Thyroid gland (tissue), 4 donors: Measurements from ENCODE around the gene VPS54. TPM values are rescaled to one million over a fixed set of nuclear protein-coding genes. Genes with fewer than 3 reads are reported as not detected.

Experiments
- DNase-seq, 2 donors: peaks; one replicate each; pipeline ENCODE4 v3.0.0-alpha.2; 2019
- H3K27ac ChIP-seq, 3 donors: fragments of 200-600 bp; sonication (generic); 1 replicate in 2 of 3; 2 replicates in 1 of 3; pipeline ENCODE4 v1.5.1; 2016 to 2019; ENCODE audit warnings: mild to moderate bottlenecking in 1 of 3, moderate library complexity in 1 of 3
- H3K27me3 ChIP-seq: fragments of 200-600 bp; sonication (generic); one replicate; pipeline ENCODE4 v1.5.1; 2019
- H3K36me3 ChIP-seq, 2 donors: fragments of 200-600 bp; sonication (generic); one replicate each; pipeline ENCODE4 v1.5.1; 2016 to 2019
- H3K4me1 ChIP-seq, 2 donors: fragments of 200-600 bp; sonication (generic); one replicate each; pipeline ENCODE4 v1.5.1; 2017 to 2019
- H3K4me3 ChIP-seq, 3 donors: fragments of 200-600 bp; sonication (generic); replicated peaks in 1 of 3; 1 replicate in 2 of 3; 2 replicates in 1 of 3; pipeline ENCODE4 v1.5.1; 2016; ENCODE audit warnings: mild to moderate bottlenecking in 1 of 3
- H3K9me3 ChIP-seq: fragments of 200-600 bp; sonication (generic); one replicate; pipeline ENCODE4 v1.5.1; 2017
- POLR2A ChIP-seq, 2 donors: fragments of 450-650 bp; IDR thresholded peaks; one replicate each; pipeline ENCODE4 v1.6.1; 2017; ENCODE audit warnings: antibody characterized with exemption in 2 of 2, mild to moderate bottlenecking in 2 of 2, moderate library complexity in 1 of 2
- WGBS, 2 donors: methylation state at CpG; one replicate each; pipeline ENCODE4 v1.1.5; 2017; 5-methylcytosine and 5-hydroxymethylcytosine counted together
- intact Hi-C: fragments of 100-400 bp; cut with DNase I; formaldehyde crosslinking; loops from one replicate; pipeline ENCODE4 v1.15.1; 2023
- total RNA-seq, 4 donors: library from RNA; depleted of rRNA; stranded (reverse); fragments of >200 nt; gene quantifications; one replicate each; pipeline ENCODE4 v1.2.3, GENCODE V29; 2016
- TF ChIP-seq, protein P1 (sequence below), 6 experiments: fragments of 200-600 bp in 3 of 6; fragments of 450-650 bp in 3 of 6; sonication (generic) in 3 of 6; IDR thresholded peaks; one replicate each; pipeline ENCODE4 v1.5.1; 2016 to 2019; ENCODE audit warnings: antibody characterized with exemption in 6 of 6, mild to moderate bottlenecking in 2 of 6, inconsistent platforms in 1 of 6, moderate library complexity in 1 of 6

The VPS54 gene
- total RNA-seq, 4 donors from 2014 or later: 34.4 to 40.8 (median 35.9) TPM

DNA sequence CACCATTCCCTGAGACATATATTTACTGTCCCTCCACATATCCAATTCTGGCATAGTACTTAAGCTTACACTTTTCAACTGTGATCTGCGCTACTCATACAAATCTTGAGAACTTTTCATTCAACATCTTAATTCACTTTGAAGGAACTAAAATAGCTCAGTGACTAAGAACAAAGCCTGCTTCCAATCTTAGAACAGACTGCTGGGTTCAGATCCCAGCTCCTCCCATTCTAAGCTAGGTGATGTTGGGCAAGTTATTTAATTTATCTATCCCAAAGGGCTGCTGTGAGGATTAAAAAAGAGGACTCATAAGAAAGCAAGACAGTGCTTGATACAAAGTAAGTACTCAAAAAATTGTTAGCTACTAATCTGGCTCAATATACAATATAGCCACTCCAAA, 119.6 kb downstream of the VPS54 start:
- intact Hi-C loops: no loop called here
- WGBS, 2 donors: 97 to 98% methylated on average over 1 of the region's 1 CpG
- TF ChIP-seq, protein P1, sequence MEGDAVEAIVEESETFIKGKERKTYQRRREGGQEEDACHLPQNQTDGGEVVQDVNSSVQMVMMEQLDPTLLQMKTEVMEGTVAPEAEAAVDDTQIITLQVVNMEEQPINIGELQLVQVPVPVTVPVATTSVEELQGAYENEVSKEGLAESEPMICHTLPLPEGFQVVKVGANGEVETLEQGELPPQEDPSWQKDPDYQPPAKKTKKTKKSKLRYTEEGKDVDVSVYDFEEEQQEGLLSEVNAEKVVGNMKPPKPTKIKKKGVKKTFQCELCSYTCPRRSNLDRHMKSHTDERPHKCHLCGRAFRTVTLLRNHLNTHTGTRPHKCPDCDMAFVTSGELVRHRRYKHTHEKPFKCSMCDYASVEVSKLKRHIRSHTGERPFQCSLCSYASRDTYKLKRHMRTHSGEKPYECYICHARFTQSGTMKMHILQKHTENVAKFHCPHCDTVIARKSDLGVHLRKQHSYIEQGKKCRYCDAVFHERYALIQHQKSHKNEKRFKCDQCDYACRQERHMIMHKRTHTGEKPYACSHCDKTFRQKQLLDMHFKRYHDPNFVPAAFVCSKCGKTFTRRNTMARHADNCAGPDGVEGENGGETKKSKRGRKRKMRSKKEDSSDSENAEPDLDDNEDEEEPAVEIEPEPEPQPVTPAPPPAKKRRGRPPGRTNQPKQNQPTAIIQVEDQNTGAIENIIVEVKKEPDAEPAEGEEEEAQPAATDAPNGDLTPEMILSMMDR (IDR thresholded peaks at IDR 0.05): no peak
- TF ChIP-seq POLR2A (IDR thresholded peaks at IDR 0.05): no peak
- Histone ChIP-seq H3K36me3 (peaks cover 9 to 11% of the 10 kb centered on the region in 2 donors), H3K27ac (no peak overlapping the region), H3K4me3 (no peak overlapping the region), H3K4me1 (no peaks in the 10 kb centered on the region), H3K27me3 (no peaks in the 10 kb centered on the region), H3K9me3 (no peaks in the 10 kb centered on the region)
- DNase-seq: no peak

DNA sequence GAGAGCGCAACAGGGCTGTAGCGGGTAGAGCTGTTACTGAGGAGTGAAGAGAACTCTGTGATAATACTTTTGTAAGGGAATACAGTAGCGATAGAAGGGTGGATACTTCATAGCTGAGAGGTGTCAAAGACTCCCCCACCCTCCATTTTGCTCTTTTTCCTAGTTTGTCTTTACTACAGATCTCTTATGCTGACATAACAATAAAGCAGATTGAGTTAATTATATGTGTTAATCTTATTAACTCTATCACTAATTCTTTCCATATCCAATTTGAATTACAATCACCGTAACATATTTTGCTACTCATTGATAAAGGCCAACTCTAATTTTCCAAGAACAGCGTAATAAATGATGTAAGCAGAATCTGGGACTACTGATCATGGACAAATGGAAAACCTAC, 120.4 kb downstream of the VPS54 start:
- Histone ChIP-seq H3K27ac (no peak overlapping the region), H3K27me3 (no peaks in the 10 kb centered on the region), H3K36me3 (peaks cover 9 to 11% of the 10 kb centered on the region in 2 donors), H3K4me3 (no peak overlapping the region), H3K4me1 (no peaks in the 10 kb centered on the region), H3K9me3 (no peaks in the 10 kb centered on the region)
- no peak for TF ChIP-seq POLR2A (IDR thresholded peaks at IDR 0.05)
- TF ChIP-seq, protein P1 (IDR thresholded peaks at IDR 0.05): no peak
- no peak for DNase-seq
- 95 to 99% methylated on average over 5 of the region's 5 CpGs for WGBS, 2 donors
- intact Hi-C loops: no loop called here

DNA sequence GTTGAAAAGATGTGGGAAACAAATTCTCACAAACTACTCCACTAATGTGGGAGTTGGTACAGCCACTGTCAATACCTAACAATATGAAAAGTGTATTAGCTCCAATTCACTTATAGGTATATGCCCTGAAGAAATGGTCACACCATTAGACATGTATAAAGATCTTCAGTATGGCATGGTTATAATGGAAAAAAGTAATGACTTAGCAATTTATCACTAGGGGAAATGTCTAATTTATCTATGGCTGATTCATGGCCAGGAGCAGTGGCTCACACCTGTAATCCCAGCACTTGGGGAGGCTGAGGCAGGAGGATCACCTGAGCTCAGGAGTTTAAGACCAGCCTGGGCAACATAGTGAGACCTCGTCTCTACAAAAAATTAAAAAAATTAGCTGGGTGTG, 125.1 kb downstream of the VPS54 start:
- no peak for DNase-seq
- no peak overlapping the region for H3K27ac ChIP-seq
- no peaks in the 10 kb centered on the region for H3K9me3 ChIP-seq
- H3K4me1 ChIP-seq: no peaks in the 10 kb centered on the region
- WGBS, 2 donors: 80 to 94% methylated on average over 1 of the region's 1 CpG
- H3K36me3 ChIP-seq: peaks cover 0 to 6% of the 10 kb centered on the region in 2 donors
- H3K4me3 ChIP-seq: no peak overlapping the region
- no peak for TF ChIP-seq POLR2A (IDR thresholded peaks at IDR 0.05)
- TF ChIP-seq, protein P1 (IDR thresholded peaks at IDR 0.05): no peak
- intact Hi-C loops: no loop called here
- no peaks in the 10 kb centered on the region for H3K27me3 ChIP-seq

DNA sequence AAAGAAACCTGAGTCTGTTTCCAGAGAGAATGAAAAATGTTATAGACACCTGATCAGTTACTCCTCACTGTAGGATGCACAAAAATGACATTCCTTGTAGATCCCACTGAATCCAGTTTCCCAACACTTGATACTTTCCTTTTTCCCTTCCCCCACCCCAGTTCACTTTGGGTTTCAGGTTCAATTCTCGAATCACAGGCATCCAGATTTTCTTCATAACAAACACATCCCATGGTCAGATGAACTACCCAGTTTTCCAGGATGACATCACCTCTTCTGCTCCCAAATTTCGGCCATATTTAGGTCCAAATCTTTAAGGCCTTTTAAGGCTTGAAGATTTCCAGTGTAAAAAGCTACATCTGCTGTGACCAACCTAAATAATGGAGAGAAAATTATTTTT, 126.1 kb downstream of the VPS54 start:
- Histone ChIP-seq H3K27ac (no peak overlapping the region), H3K27me3 (no peaks in the 10 kb centered on the region), H3K4me1 (no peaks in the 10 kb centered on the region), H3K9me3 (no peaks in the 10 kb centered on the region), H3K36me3 (peaks cover 0 to 3% of the 10 kb centered on the region in 2 donors), H3K4me3 (no peak overlapping the region)
- DNase-seq: no peak
- no peak for TF ChIP-seq POLR2A (IDR thresholded peaks at IDR 0.05)
- TF ChIP-seq, protein P1 (IDR thresholded peaks at IDR 0.05): no peak
- WGBS, 2 donors: 91 to 96% methylated on average over 2 of the region's 2 CpGs
- intact Hi-C loops: no loop called here

DNA sequence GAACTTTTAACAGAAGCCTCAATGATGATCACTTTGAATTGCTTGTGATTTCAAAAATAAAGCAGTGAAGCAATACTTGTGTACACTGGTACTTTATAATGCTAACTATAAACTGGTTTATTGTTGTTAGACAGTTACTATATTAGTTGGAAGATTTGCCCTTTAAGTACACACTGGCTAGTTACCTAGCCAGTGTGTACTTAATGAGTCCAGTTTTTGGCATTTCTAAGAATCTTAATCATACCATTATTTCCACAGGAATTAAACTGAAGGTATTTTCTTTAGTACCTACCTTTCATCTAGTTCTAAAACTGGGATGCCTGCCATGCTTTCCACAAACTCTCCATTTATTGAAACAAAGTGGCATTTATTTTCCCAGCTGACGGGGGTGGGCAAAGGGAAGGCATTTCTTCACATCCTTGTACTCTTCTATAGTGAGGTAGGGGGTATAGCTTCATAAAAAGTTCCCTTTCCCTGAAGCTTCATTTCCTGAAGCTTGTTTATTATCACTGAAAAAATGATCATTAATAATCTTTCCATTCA, 127.7 kb downstream of the VPS54 start:
- H3K27me3 ChIP-seq: no peaks in the 10 kb centered on the region
- WGBS, 2 donors: 90 to 93% methylated on average over 1 of the region's 1 CpG
- H3K4me1 ChIP-seq: no peaks in the 10 kb centered on the region
- intact Hi-C loops: no loop called here
- TF ChIP-seq, protein P1 (IDR thresholded peaks at IDR 0.05): no peak
- TF ChIP-seq POLR2A (IDR thresholded peaks at IDR 0.05): no peak
- no peak overlapping the region for H3K4me3 ChIP-seq
- peaks cover 4 to 5% of the 10 kb centered on the region in 2 donors for H3K36me3 ChIP-seq
- peak overlapping the region in 1 of 3 donors; percentile 16 for H3K27ac ChIP-seq
- H3K9me3 ChIP-seq: no peaks in the 10 kb centered on the region
- DNase-seq: no peak
